ENCODE data around the gene TMEM45A. TPM values are rescaled to one million over a fixed set of nuclear protein-coding genes. Genes with fewer than 3 reads are reported as not detected.

TMEM45A gene
- total RNA-seq, 4 donors from 2014 or later = 189 to 746 (median 494) TPM

DNA sequence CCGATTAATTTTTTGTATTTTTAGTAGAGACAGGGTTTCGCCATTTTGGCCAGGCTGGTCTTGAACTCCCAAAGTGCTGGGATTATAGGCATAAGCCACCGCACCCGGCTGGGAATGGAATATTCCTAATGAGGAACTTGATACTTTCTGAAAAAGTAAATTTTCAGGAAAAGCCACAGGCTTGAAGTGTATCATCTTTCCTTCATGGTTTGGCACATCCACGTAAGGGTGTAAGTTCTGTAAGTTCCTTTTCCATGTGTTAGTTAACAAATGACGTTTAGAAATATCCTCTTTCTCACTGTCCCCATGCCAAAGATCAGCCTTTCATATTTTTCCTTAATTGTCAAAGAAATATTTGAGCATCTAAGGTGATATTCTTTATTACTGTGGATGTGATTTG is 24.9 kb downstream of the TMEM45A start:
- Histone ChIP-seq H3K27me3 (no peaks in the 10 kb centered on the region), H3K9me3 (no peaks in the 10 kb centered on the region), H3K27ac (peak overlapping the region; percentile 64), H3K36me3 (no peaks in the 10 kb centered on the region), H3K4me1 (peaks cover 52% of the 10 kb centered on the region), H3K4me3 (no peak overlapping the region)
- TF ChIP-seq POLR2A (IDR thresholded peaks at IDR 0.05) = no peak
- TF ChIP-seq POLR2AphosphoS5 (IDR thresholded peaks at IDR 0.05) = no peak
- TF ChIP-seq EP300 (IDR thresholded peaks at IDR 0.05) = no peak
- TF ChIP-seq CTCF (IDR thresholded peaks at IDR 0.05) = no peak
- 79% methylated on average over 6 of the region's 6 CpGs for WGBS
- no peak for DNase-seq (ENCODE audit: low spot score in 2 of 2)

GRCh38 chr3:100518244-100518643 is 25.8 kb downstream of the TMEM45A start:
- DNase-seq (ENCODE audit: low spot score in 2 of 2) = no peak
- Histone ChIP-seq H3K27ac (peak overlapping the region; percentile 64), H3K9me3 (no peaks in the 10 kb centered on the region), H3K4me3 (no peak overlapping the region), H3K36me3 (no peaks in the 10 kb centered on the region), H3K4me1 (peaks cover 58% of the 10 kb centered on the region), H3K27me3 (no peaks in the 10 kb centered on the region)
- TF ChIP-seq POLR2A (IDR thresholded peaks at IDR 0.05) = no peak

DNA sequence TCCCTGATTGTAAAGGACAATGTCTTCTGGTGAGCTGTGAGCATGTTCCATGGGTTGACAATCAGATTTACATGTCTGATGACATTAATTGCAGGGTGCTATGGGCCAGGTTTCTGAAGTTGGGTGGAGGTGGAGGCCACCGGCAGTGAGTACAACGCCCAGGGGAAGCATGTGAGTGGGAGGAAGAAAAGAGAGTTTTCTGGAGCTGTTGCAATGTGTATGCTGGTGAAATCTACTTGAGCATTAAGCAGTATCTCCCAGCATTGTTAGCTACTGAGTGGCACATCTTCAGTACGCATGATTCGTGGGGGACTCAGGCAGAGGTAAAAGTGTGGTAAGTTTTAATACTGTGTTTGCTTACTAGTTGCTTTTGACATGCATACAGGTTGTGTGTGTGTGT is 26.6 kb downstream of the TMEM45A start:
- Histone ChIP-seq H3K27me3 (no peaks in the 10 kb centered on the region), H3K36me3 (no peaks in the 10 kb centered on the region), H3K4me3 (peak overlapping the region; percentile 33), H3K9me3 (no peaks in the 10 kb centered on the region), H3K27ac (peak overlapping the region; percentile 76), H3K4me1 (peaks cover 64% of the 10 kb centered on the region)
- TF ChIP-seq POLR2A (IDR thresholded peaks at IDR 0.05) (no peak), POLR2AphosphoS5 (IDR thresholded peaks at IDR 0.05) (peak in 1 of 3 donors; percentile 15)
- no peak for DNase-seq (ENCODE audit: low spot score in 2 of 2)
- 22% methylated on average over 4 of the region's 4 CpGs for WGBS

DNA sequence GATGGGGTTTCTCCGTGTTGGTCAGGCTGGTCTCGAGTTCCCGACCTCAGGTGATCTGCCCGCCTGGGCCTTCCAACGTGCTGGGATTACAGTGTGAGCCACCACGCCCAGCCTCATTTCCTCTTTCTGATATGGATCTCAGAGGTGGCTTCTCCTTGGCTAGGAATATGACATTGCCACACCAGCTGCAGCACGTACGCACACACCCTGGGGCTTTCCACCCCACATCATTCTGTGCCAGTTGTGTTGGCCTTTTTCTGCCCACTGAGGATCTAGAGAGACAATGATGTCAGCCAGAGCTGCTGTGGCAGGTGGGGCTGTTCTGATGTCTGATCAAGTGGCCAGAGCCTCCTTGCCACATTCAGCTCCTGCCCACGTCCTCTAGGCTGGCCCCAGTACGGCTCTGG is 29.0 kb downstream of the TMEM45A start:
- 51% methylated on average over 10 of the region's 10 CpGs for WGBS
- TF ChIP-seq POLR2AphosphoS5 (IDR thresholded peaks at IDR 0.05) (peak in 1 of 3 donors; percentile 86), POLR2A (IDR thresholded peaks at IDR 0.05) (no peak)
- Histone ChIP-seq H3K36me3 (no peaks in the 10 kb centered on the region), H3K4me3 (no peak overlapping the region), H3K27me3 (no peaks in the 10 kb centered on the region), H3K4me1 (peaks cover 86% of the 10 kb centered on the region), H3K9me3 (no peaks in the 10 kb centered on the region), H3K27ac (peak overlapping the region; percentile 76)
- no peak for DNase-seq (ENCODE audit: low spot score in 2 of 2)

- Histone ChIP-seq H3K36me3 (no peaks in the 10 kb centered on the region), H3K9me3 (no peaks in the 10 kb centered on the region), H3K27ac (peak overlapping the region; percentile 76), H3K4me3 (no peak overlapping the region), H3K4me1 (peaks cover 86% of the 10 kb centered on the region), H3K27me3 (no peaks in the 10 kb centered on the region)
- TF ChIP-seq CTCF (IDR thresholded peaks at IDR 0.05) (no peak), EP300 (IDR thresholded peaks at IDR 0.05) (no peak), POLR2A (IDR thresholded peaks at IDR 0.05) (no peak), POLR2AphosphoS5 (IDR thresholded peaks at IDR 0.05) (no peak)
- no peak for DNase-seq (ENCODE audit: low spot score in 2 of 2)
- 87% methylated on average over 3 of the region's 3 CpGs for WGBS
These were observed 29.7 kb downstream of the TMEM45A start for GRCh38 chr3:100522125-100522524.

DNA sequence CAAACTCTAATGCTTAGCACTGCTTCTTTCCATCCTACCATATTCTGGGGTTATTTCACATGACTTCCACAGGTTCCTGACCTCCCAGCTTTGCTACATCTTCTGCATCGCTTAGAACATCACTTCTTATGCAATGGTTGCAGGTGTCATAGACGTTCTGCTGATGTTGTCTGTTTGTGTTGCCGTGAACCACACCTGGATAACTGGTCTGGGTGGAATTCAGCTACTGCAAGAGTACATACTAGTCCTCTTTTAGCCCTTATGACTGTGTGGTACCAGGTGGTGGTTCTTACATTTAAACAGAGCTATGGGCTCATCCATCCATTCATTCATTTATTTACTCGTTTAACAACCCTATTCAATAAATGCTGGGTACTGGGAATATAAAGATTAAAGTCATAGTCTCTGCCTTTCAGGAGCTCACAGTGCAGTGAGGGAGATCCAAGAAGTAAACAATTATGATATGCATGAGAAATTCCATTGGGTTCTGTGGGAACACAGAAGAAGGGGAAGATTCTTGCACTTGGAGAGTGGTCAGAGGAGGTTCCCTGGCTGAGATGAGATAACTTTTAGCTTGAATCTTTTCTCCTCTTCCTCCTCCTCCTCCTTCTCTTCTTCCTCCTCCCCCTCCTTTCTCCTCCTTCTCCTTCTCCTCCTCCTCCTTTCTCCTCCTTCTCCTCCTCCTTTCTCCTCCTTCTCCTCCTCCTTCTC is 30.8 kb downstream of the TMEM45A start:
- no peaks in the 10 kb centered on the region for H3K36me3 ChIP-seq
- DNase-seq (ENCODE audit: low spot score in 2 of 2) = no peak
- H3K27ac ChIP-seq = peak overlapping the region; percentile 76
- H3K4me3 ChIP-seq = no peak overlapping the region
- peaks cover 88% of the 10 kb centered on the region for H3K4me1 ChIP-seq
- 62% methylated on average over 4 of the region's 4 CpGs for WGBS
- no peaks in the 10 kb centered on the region for H3K27me3 ChIP-seq
- TF ChIP-seq EP300 (IDR thresholded peaks at IDR 0.05) (no peak), POLR2AphosphoS5 (IDR thresholded peaks at IDR 0.05) (no peak), CTCF (IDR thresholded peaks at IDR 0.05) (no peak), POLR2A (IDR thresholded peaks at IDR 0.05) (no peak)
- no peaks in the 10 kb centered on the region for H3K9me3 ChIP-seq

Data from suprapubic skin (tissue), 4 donors.